OCI-LY3 (cell line): ENCODE data around the gene M1AP.

ENCODE experiments used
- H2AFZ ChIP-seq: fragments of 200-600, 300-600 bp; shearing (Covaris generic); 2 replicates; pipeline ENCODE4 v1.6.0; 2014; ENCODE audit warnings: antibody characterized with exemption, low read depth, low read length
- H3K27ac ChIP-seq: fragments of 200-600, 300-600 bp; sonication (generic); 2 replicates; pipeline ENCODE4 v1.5.1; 2014; ENCODE audit warnings: mild to moderate bottlenecking, low read length, moderate library complexity, mixed read lengths
- H3K27me3 ChIP-seq: fragments of 200-600, 300-600 bp; sonication (generic); 2 replicates; pipeline ENCODE4 v1.6.1; 2014; ENCODE audit warnings: low read depth, low read length, mixed read lengths
- H3K36me3 ChIP-seq: fragments of 200-600, 300-600 bp; sonication (generic); replicated peaks from 2 replicates; pipeline ENCODE3; 2014; ENCODE audit warnings: low read depth, low read length, mixed read lengths
- H3K4me1 ChIP-seq: fragments of 300-600, 200-600 bp; sonication (generic); 2 replicates; pipeline ENCODE4 v1.6.1; 2014; ENCODE audit warnings: low read length, mixed read lengths
- H3K4me2 ChIP-seq: fragments of 200-600, 300-600 bp; sonication (generic); 2 replicates; pipeline ENCODE4 v1.6.1; 2014; ENCODE audit warnings: low read length, mixed read lengths
- H3K4me3 ChIP-seq: fragments of 300-600, 200-600 bp; sonication (generic); 2 replicates; pipeline ENCODE4 v1.5.1; 2014; ENCODE audit warnings: antibody characterized with exemption, mild to moderate bottlenecking, low read length, moderate library complexity
- H3K79me2 ChIP-seq: fragments of 300-600, 200-600 bp; shearing (Covaris generic); 2 replicates; pipeline ENCODE4 v1.6.1; 2014; ENCODE audit warnings: mild to moderate bottlenecking, low read length, mixed read lengths
- H3K9ac ChIP-seq: fragments of 300-600, 200-600 bp; shearing (Covaris generic); 2 replicates; pipeline ENCODE4 v1.6.0; 2014; ENCODE audit warnings: mild to moderate bottlenecking, low read length, moderate library complexity
- H3K9me3 ChIP-seq: fragments of 200-600, 300-600 bp; shearing (Covaris generic); 2 replicates; pipeline ENCODE4 v1.6.1; 2014; ENCODE audit warnings: low read length, mixed read lengths; ENCODE audit not compliant: insufficient read depth
- H4K20me1 ChIP-seq: fragments of 200-600, 300-600 bp; sonication (generic); 2 replicates; pipeline ENCODE4 v1.6.1; 2016; ENCODE audit warnings: low read length, mixed read lengths; ENCODE audit not compliant: insufficient read depth
- CTCF ChIP-seq: fragments of 200-600, 300-600 bp; sonication (generic); IDR thresholded peaks from 2 replicates; pipeline ENCODE4 v1.5.1; 2014; ENCODE audit warnings: antibody characterized with exemption, low read length, low read depth
- EZH2phosphoT487 ChIP-seq: fragments of 200-600 bp; shearing (Covaris generic); IDR thresholded peaks from 2 replicates; pipeline ENCODE4 v1.6.1; 2018; ENCODE audit warnings: antibody characterized with exemption, mixed run types, low read depth

Gene M1AP

DNA sequence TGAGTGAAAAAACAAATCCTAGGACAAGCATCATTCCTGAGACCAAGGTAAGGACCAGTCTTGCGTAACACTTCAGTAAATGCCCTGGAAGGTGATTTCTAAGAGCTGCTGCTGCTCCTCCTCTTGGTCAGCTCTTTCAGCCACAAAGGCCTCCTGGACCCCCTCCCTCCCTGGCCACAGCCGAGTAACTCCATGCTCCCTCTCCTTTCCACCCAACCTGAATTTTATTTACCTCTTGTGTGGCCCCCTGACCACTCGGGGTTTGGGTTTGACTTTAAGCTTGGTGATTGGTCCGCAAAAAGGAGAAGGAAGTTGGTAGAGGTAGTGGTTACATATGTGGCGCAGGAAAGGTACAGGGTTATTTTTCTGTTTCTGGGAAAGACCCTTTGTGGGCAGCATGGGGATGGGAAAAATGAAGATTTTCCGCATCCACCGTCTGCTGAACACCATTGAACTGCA is 109.2 kb downstream of the M1AP start:
- Histone ChIP-seq H4K20me1 (no peaks in the 10 kb centered on the region), H3K27ac (no peak overlapping the region), H3K79me2 (no peaks in the 10 kb centered on the region), H2AFZ (peak overlapping the region; percentile 75; the same call in 1 of the 2 replicates), H3K36me3 (no peaks in the 10 kb centered on the region), H3K9me3 (no peaks in the 10 kb centered on the region), H3K4me1 (peaks cover 14% of the 10 kb centered on the region), H3K4me2 (peak overlapping the region; percentile 45), H3K27me3 (peaks cover 6% of the 10 kb centered on the region; the same call in 1 of the 2 replicates), H3K9ac (peak overlapping the region; percentile 9; the same call in 1 of the 2 replicates), H3K4me3 (peak overlapping the region; percentile 46)
- no peak for TF ChIP-seq EZH2phosphoT487
- no peak for TF ChIP-seq CTCF

DNA sequence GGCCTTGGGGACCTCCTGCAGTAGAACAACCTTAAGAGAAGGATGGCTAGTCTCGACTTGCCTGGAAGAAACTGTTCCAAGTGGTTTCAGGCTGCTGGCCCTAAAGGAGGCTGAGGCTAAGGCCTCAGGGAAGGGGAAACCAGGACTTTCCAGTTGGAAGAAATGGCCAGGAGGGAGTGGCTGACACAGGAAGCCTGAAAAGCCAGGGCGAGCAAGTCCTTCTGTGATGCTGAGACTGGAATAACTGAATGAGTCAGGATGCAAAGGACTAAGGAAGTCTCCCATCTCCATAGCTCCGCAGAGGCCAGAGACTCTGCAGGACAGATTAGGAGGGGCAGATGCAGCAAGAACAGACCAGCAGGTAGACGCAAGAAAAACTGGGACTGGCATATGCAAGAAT is 111.0 kb downstream of the M1AP start:
- H3K27me3 ChIP-seq: peaks cover 6% of the 10 kb centered on the region; the same call in 1 of the 2 replicates
- H3K4me1 ChIP-seq: peaks cover 14% of the 10 kb centered on the region
- H2AFZ ChIP-seq: no peak overlapping the region
- no peak for TF ChIP-seq EZH2phosphoT487
- TF ChIP-seq CTCF: no peak
- no peak overlapping the region for H3K4me2 ChIP-seq
- no peaks in the 10 kb centered on the region for H3K79me2 ChIP-seq
- H3K9me3 ChIP-seq: no peaks in the 10 kb centered on the region
- H3K4me3 ChIP-seq: no peak overlapping the region
- H3K9ac ChIP-seq: no peak overlapping the region
- no peak overlapping the region for H3K27ac ChIP-seq
- peaks cover 6% of the 10 kb centered on the region for H3K36me3 ChIP-seq
- no peaks in the 10 kb centered on the region for H4K20me1 ChIP-seq

GRCh38 chr2:74536166-74536950 is 111.8 kb downstream of the M1AP start:
- Histone ChIP-seq H3K9ac (no peak overlapping the region), H3K36me3 (peaks cover 14% of the 10 kb centered on the region), H4K20me1 (no peaks in the 10 kb centered on the region), H3K27me3 (peaks cover 6% of the 10 kb centered on the region; the same call in 1 of the 2 replicates), H3K4me2 (no peak overlapping the region), H3K79me2 (peaks cover 4% of the 10 kb centered on the region), H3K4me3 (no peak overlapping the region), H3K9me3 (no peaks in the 10 kb centered on the region), H3K27ac (no peak overlapping the region), H2AFZ (no peak overlapping the region), H3K4me1 (peaks cover 20% of the 10 kb centered on the region)
- TF ChIP-seq EZH2phosphoT487 (no peak), CTCF (no peak)

GRCh38 chr2:74535440-74535965 is 112.6 kb downstream of the M1AP start:
- Histone ChIP-seq H3K27ac (no peak overlapping the region), H3K4me1 (peaks cover 28% of the 10 kb centered on the region), H3K9ac (no peak overlapping the region), H3K36me3 (peaks cover 16% of the 10 kb centered on the region), H3K9me3 (no peaks in the 10 kb centered on the region), H3K4me2 (no peak overlapping the region), H2AFZ (no peak overlapping the region), H3K79me2 (peaks cover 13% of the 10 kb centered on the region), H3K27me3 (peaks cover 6% of the 10 kb centered on the region; the same call in 1 of the 2 replicates), H3K4me3 (no peak overlapping the region), H4K20me1 (no peaks in the 10 kb centered on the region)
- TF ChIP-seq CTCF (no peak), EZH2phosphoT487 (no peak)
